Transverse colon (tissue), 4 donors: Measurements from ENCODE around the gene PGM5. TPM values are rescaled to one million over a fixed set of nuclear protein-coding genes. Genes with fewer than 3 reads are reported as not detected.

Source experiments
- DNase-seq: peaks from one replicate; pipeline ENCODE4 v3.0.0-alpha.2; 2019
- H3K27ac ChIP-seq, 4 donors: fragments of 200-600 bp; sonication (generic); 2 replicates each; pipeline ENCODE4 v1.5.1; 2016 to 2018; ENCODE audit warnings: inconsistent platforms in 4 of 4
- H3K27me3 ChIP-seq: fragments of 200-600 bp; sonication (generic); 2 replicates; pipeline ENCODE4 v1.5.1; 2017; ENCODE audit warnings: inconsistent platforms
- H3K36me3 ChIP-seq, 4 donors: fragments of 200-600 bp; sonication (generic); 2 replicates each; pipeline ENCODE4 v1.5.1; 2017 to 2019; ENCODE audit warnings: inconsistent platforms in 4 of 4
- H3K4me1 ChIP-seq, 4 donors: fragments of 200-600 bp; sonication (generic); 2 replicates each; pipeline ENCODE4 v1.5.1; 2017 to 2020; ENCODE audit warnings: inconsistent platforms in 4 of 4
- H3K4me3 ChIP-seq, 4 donors: fragments of 200-600 bp; sonication (generic); 1 replicate in 1 of 4; 2 replicates in 3 of 4; pipeline versions ENCODE4 v1.5.1 to v1.6.1; 2017 to 2019; ENCODE audit warnings: inconsistent platforms in 4 of 4
- H3K9me3 ChIP-seq, 2 donors: fragments of 200-600 bp; sonication (generic); 2 replicates each; pipeline ENCODE4 v1.5.1; 2017 to 2019; ENCODE audit warnings: inconsistent platforms in 2 of 2
- EP300 ChIP-seq: sonication (generic); formaldehyde crosslinking; IDR thresholded peaks from one replicate; pipeline ENCODE4 v1.6.1; 2017; ENCODE audit warnings: antibody characterized with exemption, low read depth
- POLR2A ChIP-seq: fragments of 450-650 bp; IDR thresholded peaks from one replicate; pipeline ENCODE4 v1.6.1; 2016; ENCODE audit warnings: antibody characterized with exemption, mild to moderate bottlenecking, moderate library complexity
- POLR2AphosphoS5 ChIP-seq, 3 donors: sonication (generic); formaldehyde crosslinking; IDR thresholded peaks; one replicate each; pipeline ENCODE4 v1.6.1; 2016; ENCODE audit warnings: antibody characterized with exemption in 3 of 3
- WGBS, 2 donors: methylation state at CpG; one replicate each; pipeline ENCODE4 v1.1.5; 2018; ENCODE audit warnings: low coverage in 1 of 2; 5-methylcytosine and 5-hydroxymethylcytosine counted together
- in situ Hi-C, 4 donors: fragments of 200-750 bp; cut with MboI; loops; one replicate each; pipeline versions ENCODE4 v1.15.0 to v1.15.1; 2017; ENCODE audit warnings: low sequenced_read_pairs in 3 of 4, low pct_ligation_motif_present in 1 of 4, low pct_unique_long_range_greater_than_20kb in 1 of 4
- intact Hi-C: fragments of 100-400 bp; cut with DNase I; formaldehyde crosslinking; loops from one replicate; pipeline ENCODE4 v1.15.1; 2023; ENCODE audit warnings: low total_unique reads
- total RNA-seq, 4 donors: library from RNA; depleted of rRNA; stranded (reverse); fragments of >200 nt; gene quantifications; one replicate each; pipeline ENCODE4 v1.1.0, GENCODE V29; 2016
- TF ChIP-seq, protein P1 (sequence below), 5 experiments: fragments of 200-600 bp in 3 of 5; fragments of 450-650 bp in 2 of 5; sonication (generic) in 3 of 5; IDR thresholded peaks; 1 replicate in 2 of 5; 2 replicates in 3 of 5; pipeline ENCODE4 v1.5.1; 2016 to 2017; ENCODE audit warnings: antibody characterized with exemption in 5 of 5, inconsistent platforms in 3 of 5, mild to moderate bottlenecking in 2 of 5, moderate library complexity in 1 of 5

Gene PGM5
- total RNA-seq, 4 donors from 2014 or later, result 78.2 to 94.9 (median 89.4) TPM

DNA sequence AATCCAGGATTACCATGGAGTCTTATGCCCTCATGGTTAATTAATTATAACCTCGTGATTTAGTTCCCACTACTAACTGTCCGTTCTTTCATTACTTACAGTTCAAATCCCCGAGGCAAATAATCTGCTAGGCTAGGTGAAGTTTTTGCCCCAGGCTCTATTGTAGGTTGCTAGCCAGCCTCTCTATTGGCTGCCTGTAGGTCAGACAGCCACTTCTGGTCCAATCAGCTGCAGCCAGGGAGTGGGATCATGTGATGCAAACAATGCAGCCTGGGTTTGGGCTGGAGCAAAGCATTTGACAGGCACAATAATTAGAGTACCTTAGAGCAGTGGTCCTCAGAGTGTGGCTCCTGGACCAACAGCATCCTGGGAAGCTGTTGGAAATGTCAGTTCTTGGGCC lies 166.5 kb downstream of the PGM5 start:
- in situ Hi-C loops, result no loop called here
- 81 to 91% methylated on average over 3 of the region's 3 CpGs for WGBS, 2 donors
- DNase-seq, result no peak
- TF ChIP-seq, protein P1, sequence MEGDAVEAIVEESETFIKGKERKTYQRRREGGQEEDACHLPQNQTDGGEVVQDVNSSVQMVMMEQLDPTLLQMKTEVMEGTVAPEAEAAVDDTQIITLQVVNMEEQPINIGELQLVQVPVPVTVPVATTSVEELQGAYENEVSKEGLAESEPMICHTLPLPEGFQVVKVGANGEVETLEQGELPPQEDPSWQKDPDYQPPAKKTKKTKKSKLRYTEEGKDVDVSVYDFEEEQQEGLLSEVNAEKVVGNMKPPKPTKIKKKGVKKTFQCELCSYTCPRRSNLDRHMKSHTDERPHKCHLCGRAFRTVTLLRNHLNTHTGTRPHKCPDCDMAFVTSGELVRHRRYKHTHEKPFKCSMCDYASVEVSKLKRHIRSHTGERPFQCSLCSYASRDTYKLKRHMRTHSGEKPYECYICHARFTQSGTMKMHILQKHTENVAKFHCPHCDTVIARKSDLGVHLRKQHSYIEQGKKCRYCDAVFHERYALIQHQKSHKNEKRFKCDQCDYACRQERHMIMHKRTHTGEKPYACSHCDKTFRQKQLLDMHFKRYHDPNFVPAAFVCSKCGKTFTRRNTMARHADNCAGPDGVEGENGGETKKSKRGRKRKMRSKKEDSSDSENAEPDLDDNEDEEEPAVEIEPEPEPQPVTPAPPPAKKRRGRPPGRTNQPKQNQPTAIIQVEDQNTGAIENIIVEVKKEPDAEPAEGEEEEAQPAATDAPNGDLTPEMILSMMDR (IDR thresholded peaks at IDR 0.05), result no peak
- TF ChIP-seq EP300 (no peak), POLR2AphosphoS5 (IDR thresholded peaks at IDR 0.05) (no peak), POLR2A (no peak)
- Histone ChIP-seq H3K27me3 (no peaks in the 10 kb centered on the region), H3K36me3 (no peaks in the 10 kb centered on the region), H3K4me3 (no peak overlapping the region), H3K27ac (peak overlapping the region in 1 of 4 donors; percentile 4), H3K9me3 (no peaks in the 10 kb centered on the region), H3K4me1 (peaks cover 0 to 3% (median 0%) of the 10 kb centered on the region in 4 donors)
- intact Hi-C loops, result no loop called here

DNA sequence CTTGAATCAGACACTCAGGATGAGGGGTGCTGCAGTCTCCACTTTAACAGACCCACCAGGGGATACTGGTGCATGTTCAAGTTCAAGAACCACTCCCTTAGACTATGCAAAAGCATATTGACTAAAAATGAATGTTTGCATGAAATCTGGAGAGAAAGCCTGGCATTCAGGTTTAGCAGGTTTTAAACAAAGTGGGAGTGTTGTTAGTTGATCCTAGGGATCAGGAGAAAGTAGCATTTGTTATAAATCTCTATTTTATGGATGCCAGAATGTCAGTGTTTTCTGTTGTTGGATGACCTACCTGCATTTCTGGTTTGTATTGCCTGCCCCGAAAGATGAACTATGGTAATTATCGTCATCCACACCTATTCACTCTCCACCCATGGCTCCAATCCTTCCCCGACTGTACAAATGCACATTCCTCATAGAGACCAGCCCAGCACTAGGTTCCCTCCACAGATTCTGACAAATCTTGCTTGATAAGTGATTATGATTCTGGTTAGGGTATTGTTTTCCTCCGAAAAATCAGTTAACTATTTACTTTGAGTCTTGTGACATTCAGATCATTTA lies 167.0 kb downstream of the PGM5 start:
- Histone ChIP-seq H3K27ac (peak overlapping the region in 1 of 4 donors; percentile 4), H3K36me3 (no peaks in the 10 kb centered on the region), H3K27me3 (no peaks in the 10 kb centered on the region), H3K9me3 (no peaks in the 10 kb centered on the region), H3K4me1 (peaks cover 0 to 3% (median 0%) of the 10 kb centered on the region in 4 donors), H3K4me3 (no peak overlapping the region)
- DNase-seq, result no peak
- no peak for TF ChIP-seq POLR2A
- no peak for TF ChIP-seq EP300
- no peak for TF ChIP-seq POLR2AphosphoS5 (IDR thresholded peaks at IDR 0.05)
- TF ChIP-seq, protein P1 (IDR thresholded peaks at IDR 0.05), result no peak
- in situ Hi-C loops (no loop called here), intact Hi-C loops (no loop called here)
- WGBS, 2 donors, result 45 to 72% methylated on average over 4 of the region's 4 CpGs

DNA sequence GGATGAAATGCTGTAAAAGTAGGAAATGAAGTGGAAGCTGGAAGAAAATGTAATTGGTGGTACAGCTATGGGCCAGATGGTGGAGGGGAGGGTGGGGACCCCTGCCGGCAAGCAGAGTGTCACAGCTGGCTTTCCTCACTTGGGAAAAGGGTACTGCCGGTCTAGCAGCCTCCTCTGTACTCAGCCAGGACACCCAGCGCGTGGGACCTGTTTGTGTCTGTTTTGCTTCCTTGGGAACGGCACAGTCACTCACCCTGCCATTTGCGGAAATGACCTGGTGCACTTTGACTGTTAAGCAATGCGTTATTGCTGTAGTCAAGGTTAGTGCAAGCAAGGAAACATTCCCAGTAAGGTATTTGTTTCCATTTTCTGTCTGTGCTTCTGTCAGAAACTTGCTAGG lies 174.2 kb downstream of the PGM5 start:
- intact Hi-C loops (loop anchor here (5.0 kb wide), 1 partner anchor 177 kb away; the partner anchor contains the start of gene PIP5K1B), in situ Hi-C loops (no loop called here)
- peak; percentile 85 for DNase-seq
- peak overlapping the region; percentile 55 to 80 (median 71) for H3K27ac ChIP-seq
- TF ChIP-seq POLR2A (peak; percentile 23), POLR2AphosphoS5 (IDR thresholded peaks at IDR 0.05) (peak; percentile 50 to 78 (median 69)), EP300 (peak; percentile 80)
- TF ChIP-seq, protein P1 (IDR thresholded peaks at IDR 0.05), result peak in 2 of 5 experiments; percentile 13 to 25
- no peaks in the 10 kb centered on the region for H3K36me3 ChIP-seq
- H3K4me1 ChIP-seq, result peaks cover 0 to 22% (median 8%) of the 10 kb centered on the region in 4 donors
- no peak overlapping the region for H3K4me3 ChIP-seq
- no peaks in the 10 kb centered on the region for H3K27me3 ChIP-seq
- WGBS, 2 donors, result 31 to 45% methylated on average over 2 to 7 of the region's 7 CpGs
- no peaks in the 10 kb centered on the region for H3K9me3 ChIP-seq

DNA sequence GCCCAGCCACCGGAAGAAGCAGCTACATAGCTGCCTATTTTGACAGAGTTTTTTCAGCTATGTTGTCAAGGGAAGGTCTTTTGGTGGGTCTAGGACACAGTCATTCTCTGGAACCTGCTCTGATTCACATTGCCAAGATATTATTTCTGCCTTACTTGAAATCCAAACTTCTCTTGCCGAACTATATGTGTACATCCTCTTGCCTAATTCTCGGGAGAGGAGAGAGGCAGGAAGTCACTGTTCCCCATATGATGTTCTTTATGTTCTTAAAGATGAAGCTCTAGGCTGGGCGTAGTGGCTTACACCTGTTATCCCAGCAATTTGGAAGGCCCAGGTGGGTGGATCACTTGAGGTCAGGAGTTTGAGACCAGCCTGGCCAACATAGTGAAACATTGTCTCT lies 175.7 kb downstream of the PGM5 start:
- no peaks in the 10 kb centered on the region for H3K27me3 ChIP-seq
- WGBS, 2 donors, result 85 to 100% methylated on average over 2 to 4 of the region's 4 CpGs
- H3K9me3 ChIP-seq, result no peaks in the 10 kb centered on the region
- H3K4me3 ChIP-seq, result no peak overlapping the region
- H3K27ac ChIP-seq, result peak overlapping the region; percentile 55 to 80 (median 71)
- intact Hi-C loops, result loop anchor here (5.0 kb wide), 1 partner anchor 175 kb away; the partner anchor contains the start of gene PIP5K1B
- no peak for DNase-seq
- in situ Hi-C loops, result no loop called here
- TF ChIP-seq, protein P1 (IDR thresholded peaks at IDR 0.05), result no peak
- TF ChIP-seq POLR2A (no peak), POLR2AphosphoS5 (IDR thresholded peaks at IDR 0.05) (no peak), EP300 (no peak)
- no peaks in the 10 kb centered on the region for H3K36me3 ChIP-seq
- peaks cover 6 to 25% (median 8%) of the 10 kb centered on the region in 4 donors for H3K4me1 ChIP-seq
